GM12865 (cell line): Measurements from ENCODE around the gene CST7.
"Not testable (repeated sequence)": the region's sequence is repeated elsewhere in the genome, so short reads cannot be mapped to it uniquely, and the experiment has no call there.

Experiments used
- DNase-seq: peaks from one replicate; pipeline ENCODE4 v3.0.0; 2010; ENCODE audit warnings: low read depth
- H3K4me3 ChIP-seq: 2 replicates; pipeline ENCODE4 v1.5.1; 2011; ENCODE audit warnings: mild to moderate bottlenecking, low read depth, low read length, control low read depth
- CTCF ChIP-seq: IDR thresholded peaks from 2 replicates; pipeline ENCODE4 v1.5.1; 2011; ENCODE audit warnings: low read length, control low read depth, low read depth, inconsistent platforms; ENCODE audit not compliant: insufficient read depth; ENCODE audit errors: missing control alignments

The CST7 gene

GRCh38 chr20:24995741-24996448, 46.8 kb downstream of the CST7 start:
- no peak for TF ChIP-seq CTCF
- H3K4me3 ChIP-seq, result no peak overlapping the region
- no peak for DNase-seq

GRCh38 chr20:24996449-24997377, 47.6 kb downstream of the CST7 start:
- H3K4me3 ChIP-seq, result no peak overlapping the region
- no peak for DNase-seq
- no peak for TF ChIP-seq CTCF

GRCh38 chr20:24998121-24998520, 49.1 kb downstream of the CST7 start:
- TF ChIP-seq CTCF, result no peak
- no peak overlapping the region for H3K4me3 ChIP-seq
- no peak for DNase-seq

GRCh38 chr20:24998631-24999445, 49.8 kb downstream of the CST7 start:
- TF ChIP-seq CTCF, result no peak
- H3K4me3 ChIP-seq, result no peak overlapping the region
- peak; percentile 25 for DNase-seq

- TF ChIP-seq CTCF, result no peak
- DNase-seq, result no peak
- no peak overlapping the region for H3K4me3 ChIP-seq
Measured at GRCh38 chr20:24999568-24999967, 50.5 kb downstream of the CST7 start.

GRCh38 chr20:25000268-25000801, 51.3 kb downstream of the CST7 start:
- H3K4me3 ChIP-seq, result no peak overlapping the region
- no peak for DNase-seq
- no peak for TF ChIP-seq CTCF

GRCh38 chr20:25001323-25001722, 52.3 kb downstream of the CST7 start:
- not testable (repeated sequence) for H3K4me3 ChIP-seq, DNase-seq
